Heart left ventricle (tissue), 16 donors: ENCODE results near the gene SARNP. TPM values are rescaled to one million over a fixed set of nuclear protein-coding genes. Genes with fewer than 3 reads are reported as not detected.

Experiments
- ATAC-seq, 4 donors: fragments of 200-7000 bp; cut with Tn5 transposase; one replicate each; pipeline ENCODE4 v1.9.1; 2020 to 2022; ENCODE audit warnings: moderate library complexity in 4 of 4, mild to moderate bottlenecking in 3 of 4, moderate number of reproducible peaks in 1 of 4
- DNase-seq, 5 donors: peaks; one replicate each; pipeline ENCODE4 v3.0.0-alpha.2; 2020
- H3K27ac ChIP-seq, 12 donors: fragments of 200-600 bp; sonication (generic) in 4 of 12; one replicate each; pipeline versions ENCODE4 v1.5.0 to v1.8.0; 2016 to 2022; ENCODE audit warnings: mild to moderate bottlenecking in 2 of 12
- H3K27me3 ChIP-seq, 9 donors: fragments of 200-600 bp; sonication (generic) in 2 of 9; one replicate each; pipeline versions ENCODE4 v1.5.1 to v1.8.0; 2016 to 2022; ENCODE audit warnings: mild to moderate bottlenecking in 3 of 9
- H3K36me3 ChIP-seq, 9 donors: fragments of 200-600 bp; sonication (generic) in 2 of 9; one replicate each; pipeline versions ENCODE4 v1.5.0 to v1.8.0; 2018 to 2022; ENCODE audit warnings: mild to moderate bottlenecking in 2 of 9
- H3K4me1 ChIP-seq, 12 donors: fragments of 200-600 bp; sonication (generic) in 4 of 12; one replicate each; pipeline versions ENCODE4 v1.5.0 to v1.8.0; 2016 to 2022; ENCODE audit warnings: mild to moderate bottlenecking in 3 of 12
- H3K4me3 ChIP-seq, 12 donors: fragments of 200-600 bp; sonication (generic) in 4 of 12; one replicate each; pipeline versions ENCODE4 v1.5.0 to v1.8.0; 2017 to 2022; ENCODE audit warnings: mild to moderate bottlenecking in 9 of 12, moderate library complexity in 4 of 12
- H3K9me3 ChIP-seq, 12 donors: fragments of 200-600 bp; sonication (generic) in 4 of 12; one replicate each; pipeline versions ENCODE4 v1.5.0 to v1.8.0; 2016 to 2022; ENCODE audit warnings: mild to moderate bottlenecking in 1 of 12
- POLR2A ChIP-seq, 2 donors: fragments of 450-650 bp; IDR thresholded peaks; one replicate each; pipeline ENCODE4 v1.6.1; 2017; ENCODE audit warnings: antibody characterized with exemption in 2 of 2, mild to moderate bottlenecking in 2 of 2, moderate library complexity in 2 of 2
- WGBS, 4 donors: extraction: QIAGEN DNeasy Blood & Tissue Kit in 2 of 4; methylation state at CpG; one replicate each; pipeline versions ENCODE4 v1.1.5 to v1.1.7; 2013 to 2018; 5-methylcytosine and 5-hydroxymethylcytosine counted together
- intact Hi-C, 10 donors: fragments of 100-400 bp; cut with DNase I; formaldehyde crosslinking; loops; one replicate each; pipeline versions ENCODE4 v1.11.1 to v1.14.2; 2022
- polyA plus RNA-seq, 2 donors: library from polyadenylated mRNA; stranded (reverse); fragments of 200-250 nt; gene quantifications; one replicate each; pipeline ENCODE4 v1.2.3, GENCODE V29; 2013
- total RNA-seq, 9 donors: library from RNA; depleted of rRNA in 2 of 9; stranded (reverse); fragments of >200 nt in 2 of 9; fragmentation: NEBNext Ultra II Directional in 3 of 9; extraction: Animal tissue kit (Norgen Biotek cat#: 25700) in 3 of 9; gene quantifications; one replicate each; pipeline versions ENCODE4 v1.1.0 to v1.2.4, GENCODE V29; 2016 to 2023
- TF ChIP-seq, protein P1 (sequence below), 12 donors: fragments of 200-600 bp; sonication (generic) in 4 of 12; IDR thresholded peaks; one replicate each; pipeline versions ENCODE4 v1.5.0 to v1.8.0; 2018 to 2022; ENCODE audit warnings: antibody characterized with exemption in 12 of 12, mild to moderate bottlenecking in 5 of 12
- donor health status: ischemic (EF 13 %, LVEDD 7.1; RV severe dilation, severe dysfunction).
- donor health status: healthy with polysubstance abuse.
- donor health status: DM: no; HTN: yes; CAD: no.
- donor health status: DM: no; HTN: no; CAD: no.
- donor health status: ischemic (EF 25% LVEDD 6.9; RV normal size, moderate dysfunction).
- donor health status: ischemic (EF 25% LVEDD 5.7; RV mildly dilated, moderate dysfunction).
- donor health status: healthy.
- donor health status: DM: yes; HTN: yes; CAD: no.
- donor health status: ischemic (EF 35%, LVEDD 5.7; RV mildly dilated, moderate dysfunction).
- donor health status: nonischemic (EF 11% LVEDD 7.7; RV severe dilation, severe dysfunction).
- donor health status: DM: yes; HTN: yes; CAD: no.
- donor health status: PGD.
- donor health status: ischemic (EF 29% LVEDD 5.4; RV normal size, mild dysfunction).
- donor health status: nonischemic (EF 23%, LVEDD 6.1; RV moderate dilation, normal function).

Gene SARNP
- total and polyA plus RNA-seq, 11 donors: 47.2 to 138 (median 55.9) TPM

DNA sequence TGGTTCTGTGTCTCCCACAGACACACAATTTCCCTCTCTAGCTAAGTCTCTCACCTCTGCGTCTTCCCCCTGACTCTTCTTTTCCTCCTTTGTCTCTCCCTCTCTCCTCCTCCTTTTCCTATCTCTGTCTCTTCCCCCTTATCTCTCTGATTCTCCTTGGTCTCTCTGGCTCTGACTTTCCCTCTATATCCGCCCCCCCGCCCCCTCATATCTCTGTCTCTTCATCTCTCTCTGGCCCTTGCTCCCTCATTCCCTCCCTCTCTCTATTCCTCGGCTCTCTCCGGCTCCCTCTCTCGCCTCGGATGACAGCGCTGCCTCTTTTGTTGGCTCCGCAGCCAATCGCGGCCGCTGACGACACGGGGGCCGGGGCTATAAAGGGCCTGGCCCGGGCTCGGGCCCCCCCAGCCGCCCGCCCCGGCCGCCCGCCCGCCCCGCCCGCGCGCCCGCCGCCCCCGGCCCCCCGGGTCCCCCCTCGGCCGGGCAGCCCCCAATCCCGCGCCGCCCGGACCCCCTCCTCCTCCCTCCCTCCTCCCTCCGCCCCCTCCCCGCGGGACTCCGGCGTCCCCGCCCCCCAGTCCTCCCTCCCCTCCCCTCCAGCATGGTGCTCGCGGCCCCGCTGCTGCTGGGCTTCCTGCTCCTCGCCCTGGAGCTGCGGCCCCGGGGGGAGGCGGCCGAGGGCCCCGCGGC, 74.7 kb downstream of the SARNP start, which contains the start of gene GDF11:
GDF11 (plus strand) TSS at position 404 of the 687 bp plus-strand sequence; CDS start at position 599, 195 bp downstream.
- Histone ChIP-seq H3K4me1 (peaks cover 0 to 56% (median 35%) of the 10 kb centered on the region in 12 donors), H3K27me3 (peaks cover 0 to 6% (median 0%) of the 10 kb centered on the region in 9 donors), H3K27ac (peak within 1 kb of the TSS in 10 of 12 donors; percentile 27 to 75 (median 58)), H3K4me3 (peak within 1 kb of the TSS; percentile 54 to 93 (median 75)), H3K9me3 (no peaks in the 10 kb centered on the region), H3K36me3 (no peaks in the 10 kb centered on the region)
- ATAC-seq (peak; percentile 22 to 75 (median 69)), DNase-seq (peak; percentile 84 to 89 (median 87))
- intact Hi-C loops: loop anchor here in 4 of 10 donors (5.0 to 10.0 kb wide), 6 partner anchors 54 to 299 kb away; partner anchors contain the start of genes RPS26 (in 2 of the 4), IKZF4 (in 1 of the 4), ORMDL2 (in 1 of the 4) and SARNP (in 1 of the 4)
- WGBS, 4 donors: 0 to 2% (median 1%) methylated on average over 16 to 48 of the region's 53 CpGs
- TF ChIP-seq, protein P1, sequence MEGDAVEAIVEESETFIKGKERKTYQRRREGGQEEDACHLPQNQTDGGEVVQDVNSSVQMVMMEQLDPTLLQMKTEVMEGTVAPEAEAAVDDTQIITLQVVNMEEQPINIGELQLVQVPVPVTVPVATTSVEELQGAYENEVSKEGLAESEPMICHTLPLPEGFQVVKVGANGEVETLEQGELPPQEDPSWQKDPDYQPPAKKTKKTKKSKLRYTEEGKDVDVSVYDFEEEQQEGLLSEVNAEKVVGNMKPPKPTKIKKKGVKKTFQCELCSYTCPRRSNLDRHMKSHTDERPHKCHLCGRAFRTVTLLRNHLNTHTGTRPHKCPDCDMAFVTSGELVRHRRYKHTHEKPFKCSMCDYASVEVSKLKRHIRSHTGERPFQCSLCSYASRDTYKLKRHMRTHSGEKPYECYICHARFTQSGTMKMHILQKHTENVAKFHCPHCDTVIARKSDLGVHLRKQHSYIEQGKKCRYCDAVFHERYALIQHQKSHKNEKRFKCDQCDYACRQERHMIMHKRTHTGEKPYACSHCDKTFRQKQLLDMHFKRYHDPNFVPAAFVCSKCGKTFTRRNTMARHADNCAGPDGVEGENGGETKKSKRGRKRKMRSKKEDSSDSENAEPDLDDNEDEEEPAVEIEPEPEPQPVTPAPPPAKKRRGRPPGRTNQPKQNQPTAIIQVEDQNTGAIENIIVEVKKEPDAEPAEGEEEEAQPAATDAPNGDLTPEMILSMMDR (IDR thresholded peaks at IDR 0.05): no peak
- peak; percentile 88 to 91 for TF ChIP-seq POLR2A (IDR thresholded peaks at IDR 0.05)

DNA sequence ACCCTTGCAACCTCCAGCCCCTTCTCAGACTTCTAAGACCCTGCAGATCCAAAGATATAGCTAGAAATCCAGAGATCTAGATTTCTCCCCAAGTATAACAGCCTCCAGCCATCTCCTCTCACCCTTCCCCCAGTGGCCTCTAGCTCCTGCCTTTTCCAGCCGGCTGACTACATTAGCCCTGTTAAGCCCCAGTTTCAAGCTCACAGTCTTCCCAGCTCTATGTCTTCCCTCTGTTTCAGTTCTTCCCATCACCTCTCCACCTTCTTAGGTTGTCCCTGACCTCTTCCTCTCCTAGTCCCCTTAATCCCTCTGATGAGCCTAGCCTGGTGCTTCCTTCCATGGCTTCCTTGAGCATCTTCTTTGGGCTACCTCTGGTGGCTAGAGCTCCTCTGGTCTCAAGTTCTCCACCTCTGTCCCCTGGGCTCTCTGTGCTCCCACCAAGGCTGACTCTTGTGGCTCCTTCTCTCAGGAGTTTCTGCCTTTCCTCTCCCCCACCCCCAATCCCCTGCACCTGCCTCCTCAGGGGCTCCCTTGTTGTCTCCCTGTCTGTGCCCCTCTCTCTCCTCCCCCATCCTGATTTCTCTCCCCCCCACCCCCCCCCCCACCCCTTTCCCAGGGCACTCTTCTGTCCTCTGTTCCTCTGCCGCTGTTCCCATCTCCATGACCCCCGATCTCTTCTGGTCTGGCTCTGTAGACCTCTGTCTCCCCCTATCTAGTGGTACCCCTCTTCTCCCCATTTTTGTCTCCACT, 75.4 kb downstream of the SARNP start:
- H3K4me1 ChIP-seq: peaks cover 0 to 56% (median 39%) of the 10 kb centered on the region in 12 donors
- H3K27ac ChIP-seq: peak overlapping the region in 5 of 12 donors; percentile 37 to 75 (median 49)

GRCh38 chr12:55739025-55739378, 78.5 kb downstream of the SARNP start:
- peak overlapping the region in 8 of 12 donors; percentile 51 to 68 (median 60) for H3K4me3 ChIP-seq
- no peaks in the 10 kb centered on the region for H3K9me3 ChIP-seq
- peaks cover 0 to 33% (median 19%) of the 10 kb centered on the region in 12 donors for H3K4me1 ChIP-seq
- WGBS, 4 donors: 85 to 90% (median 87%) methylated on average over 2 of the region's 2 CpGs
- H3K27ac ChIP-seq: peak overlapping the region in 1 of 12 donors; percentile 61
- peaks cover 0 to 6% (median 0%) of the 10 kb centered on the region in 9 donors for H3K27me3 ChIP-seq
- H3K36me3 ChIP-seq: no peaks in the 10 kb centered on the region
- TF ChIP-seq POLR2A (IDR thresholded peaks at IDR 0.05): no peak
- TF ChIP-seq, protein P1 (IDR thresholded peaks at IDR 0.05): no peak
- intact Hi-C loops: loop anchor here in 9 of 10 donors (2.0 to 10.0 kb wide), 11 partner anchors 58 to 373 kb away; partner anchors contain the start of genes ORMDL2 (in 1 of the 9), PA2G4 (in 1 of the 9) and SARNP (in 1 of the 9)
- DNase-seq (no peak), ATAC-seq (no peak)

More for the DNA sequence above, 75.4 kb downstream of the SARNP start:
- Histone ChIP-seq H3K36me3 (no peaks in the 10 kb centered on the region), H3K9me3 (no peaks in the 10 kb centered on the region), H3K27me3 (peaks cover 0 to 6% (median 0%) of the 10 kb centered on the region in 9 donors), H3K4me3 (peak overlapping the region in 10 of 12 donors; percentile 56 to 93 (median 76))
- intact Hi-C loops: loop anchor here in 4 of 10 donors (5.0 to 10.0 kb wide), 6 partner anchors 55 to 300 kb away; partner anchors contain the start of genes RPS26 (in 2 of the 4), IKZF4 (in 1 of the 4), ORMDL2 (in 1 of the 4) and SARNP (in 1 of the 4)
- no peak for ATAC-seq
- TF ChIP-seq, protein P1 (IDR thresholded peaks at IDR 0.05): no peak
- no peak for TF ChIP-seq POLR2A (IDR thresholded peaks at IDR 0.05)
- no peak for DNase-seq
- WGBS, 4 donors: 18 to 29% (median 26%) methylated on average over 3 of the region's 3 CpGs
